Sigmoid colon (tissue), 4 donors: ENCODE measurements around the gene SPACA7.
"Not testable (repeated sequence)": the region's sequence is repeated elsewhere in the genome, so short reads cannot be mapped to it uniquely, and the experiment has no call there.

ENCODE experiments used
- EP300 ChIP-seq, 4 donors: sonication (generic); formaldehyde crosslinking; IDR thresholded peaks; one replicate each; pipeline ENCODE4 v1.6.1; 2017; ENCODE audit warnings: antibody characterized with exemption in 4 of 4
- POLR2A ChIP-seq, 2 donors: fragments of 450-650 bp; IDR thresholded peaks; one replicate each; pipeline ENCODE4 v1.6.1; 2016; ENCODE audit warnings: antibody characterized with exemption in 2 of 2, mild to moderate bottlenecking in 2 of 2, moderate library complexity in 2 of 2
- POLR2AphosphoS5 ChIP-seq, 4 donors: sonication (generic); formaldehyde crosslinking; IDR thresholded peaks; one replicate each; pipeline ENCODE4 v1.6.1; 2017; ENCODE audit warnings: antibody characterized with exemption in 4 of 4
- TF ChIP-seq, protein P1 (sequence below), 4 experiments: fragments of 450-650 bp in 3 of 4; fragments of 200-600 bp in 1 of 4; IDR thresholded peaks; one replicate each; pipeline ENCODE4 v1.5.1; 2016 to 2019; ENCODE audit warnings: antibody characterized with exemption in 4 of 4, mild to moderate bottlenecking in 3 of 4, moderate library complexity in 2 of 4

DNA sequence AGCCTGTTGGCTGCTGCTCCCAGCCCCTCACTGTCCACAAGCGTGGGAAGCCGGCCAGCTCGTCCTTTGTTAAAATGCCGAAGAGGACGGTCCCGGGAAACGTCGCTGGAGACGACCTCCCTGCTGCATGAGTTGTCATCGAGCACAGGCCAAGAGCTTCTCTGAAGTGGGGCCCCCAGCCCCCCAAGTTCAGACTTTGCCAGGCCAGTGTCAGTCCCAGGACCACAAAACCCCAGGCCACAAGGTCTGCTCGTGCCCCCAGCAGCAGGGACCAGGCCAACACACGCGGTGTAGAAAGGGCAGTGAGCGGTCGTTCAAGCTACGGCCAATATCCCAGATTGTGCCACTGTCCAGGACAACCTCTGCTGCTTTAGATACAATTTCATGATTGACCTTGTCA is 57.4 kb downstream of the SPACA7 start:
- TF ChIP-seq, protein P1, sequence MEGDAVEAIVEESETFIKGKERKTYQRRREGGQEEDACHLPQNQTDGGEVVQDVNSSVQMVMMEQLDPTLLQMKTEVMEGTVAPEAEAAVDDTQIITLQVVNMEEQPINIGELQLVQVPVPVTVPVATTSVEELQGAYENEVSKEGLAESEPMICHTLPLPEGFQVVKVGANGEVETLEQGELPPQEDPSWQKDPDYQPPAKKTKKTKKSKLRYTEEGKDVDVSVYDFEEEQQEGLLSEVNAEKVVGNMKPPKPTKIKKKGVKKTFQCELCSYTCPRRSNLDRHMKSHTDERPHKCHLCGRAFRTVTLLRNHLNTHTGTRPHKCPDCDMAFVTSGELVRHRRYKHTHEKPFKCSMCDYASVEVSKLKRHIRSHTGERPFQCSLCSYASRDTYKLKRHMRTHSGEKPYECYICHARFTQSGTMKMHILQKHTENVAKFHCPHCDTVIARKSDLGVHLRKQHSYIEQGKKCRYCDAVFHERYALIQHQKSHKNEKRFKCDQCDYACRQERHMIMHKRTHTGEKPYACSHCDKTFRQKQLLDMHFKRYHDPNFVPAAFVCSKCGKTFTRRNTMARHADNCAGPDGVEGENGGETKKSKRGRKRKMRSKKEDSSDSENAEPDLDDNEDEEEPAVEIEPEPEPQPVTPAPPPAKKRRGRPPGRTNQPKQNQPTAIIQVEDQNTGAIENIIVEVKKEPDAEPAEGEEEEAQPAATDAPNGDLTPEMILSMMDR (IDR thresholded peaks at IDR 0.05), result not testable (repeated sequence)
- not testable (repeated sequence) for TF ChIP-seq POLR2A, POLR2AphosphoS5, EP300 (IDR thresholded peaks at IDR 0.05)
